SW480 (cell line): ENCODE measurements around the gene FOXD4L5.
"Not testable (repeated sequence)": the region's sequence is repeated elsewhere in the genome, so short reads cannot be mapped to it uniquely, and the experiment has no call there.

Experiments
- DNase-seq: peaks from one replicate; pipeline ENCODE4 v3.0.0-alpha.2; 2016; ENCODE audit warnings: low spot score

The FOXD4L5 gene

GRCh38 chr9:65285109-65285508 lies at the start of gene FOXD4L5:
Gene FOXD4L5 (minus strand): TSS chr9:65285209. CDS start chr9:65284377, 832 bp downstream.
- not testable (repeated sequence) for DNase-seq

DNA sequence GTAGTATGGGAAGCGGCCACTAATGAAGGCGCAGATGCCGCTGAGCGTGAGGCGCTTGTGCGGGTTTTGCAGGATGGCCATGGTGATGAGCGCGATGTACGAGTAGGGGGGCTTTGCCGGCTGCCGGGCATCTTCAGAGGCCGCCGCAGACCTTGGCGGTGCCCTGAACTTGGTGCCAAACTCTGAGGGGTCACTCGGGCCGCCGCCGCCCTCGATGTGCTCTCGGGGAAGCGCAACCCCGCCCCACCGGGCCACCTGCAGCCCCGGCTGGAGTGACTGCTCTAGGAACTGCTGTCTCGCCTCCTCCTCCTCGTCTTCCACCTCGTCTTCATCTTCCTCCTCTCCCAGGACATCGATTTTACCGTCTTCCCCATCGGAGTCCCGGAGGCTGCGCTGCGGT lies 1.1 kb downstream of the FOXD4L5 start:
- DNase-seq, result not testable (repeated sequence)

GRCh38 chr9:65282976-65283375 lies 2.0 kb downstream of the FOXD4L5 start:
- not testable (repeated sequence) for DNase-seq
